NK-92 (cell line): ENCODE results near the gene ZNF597.

ENCODE experiments used
- DNase-seq: peaks from one replicate; lab custom pipeline; 2025; ENCODE audit not compliant: unreplicated experiment; lab: John Stamatoyannopoulos, UW

Gene ZNF597

DNA sequence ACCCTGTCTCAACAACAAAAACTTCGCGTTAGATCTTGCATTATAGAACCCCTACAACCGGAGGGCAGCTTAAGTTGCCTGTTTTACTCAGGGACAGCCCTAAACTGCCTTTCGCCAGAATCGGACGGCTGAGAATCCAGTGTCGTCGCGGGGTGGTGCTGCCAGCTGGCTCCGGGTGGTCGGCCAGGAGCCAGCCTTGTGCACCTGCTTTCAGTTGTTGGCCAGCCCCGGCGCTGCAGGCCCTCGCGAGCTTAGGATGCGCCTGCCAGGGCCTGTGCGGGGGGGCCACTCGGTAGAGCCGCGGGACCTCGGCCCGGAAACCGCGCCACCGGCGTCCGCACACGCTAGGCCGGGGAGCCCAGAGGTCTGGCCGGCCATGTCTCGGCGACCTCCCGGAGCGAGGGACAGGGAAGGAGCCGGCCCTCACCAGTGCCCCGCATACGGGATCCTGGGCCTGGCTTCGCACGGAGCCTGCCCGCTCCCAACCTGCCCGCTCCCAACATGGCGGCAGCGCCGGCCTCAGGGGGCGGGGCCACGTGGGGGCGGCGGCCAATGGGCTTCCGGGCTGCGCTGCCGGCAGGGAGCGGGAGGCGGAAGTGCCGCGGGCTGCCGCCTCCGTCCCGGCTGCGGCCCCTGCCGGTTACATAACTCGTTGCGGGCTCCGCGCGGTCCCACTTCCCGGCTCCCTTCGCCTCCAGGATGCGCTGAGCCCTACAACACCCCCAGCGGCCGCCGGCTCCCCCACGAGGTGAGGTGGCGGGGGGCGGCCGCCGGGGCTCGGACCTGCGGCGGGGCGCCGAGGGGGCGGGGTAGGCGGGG, 14.3 kb upstream of the ZNF597 start:
- DNase-seq = no peak

GRCh38 chr16:3454631-3455147, 11.4 kb upstream of the ZNF597 start:
- no peak for DNase-seq

DNA sequence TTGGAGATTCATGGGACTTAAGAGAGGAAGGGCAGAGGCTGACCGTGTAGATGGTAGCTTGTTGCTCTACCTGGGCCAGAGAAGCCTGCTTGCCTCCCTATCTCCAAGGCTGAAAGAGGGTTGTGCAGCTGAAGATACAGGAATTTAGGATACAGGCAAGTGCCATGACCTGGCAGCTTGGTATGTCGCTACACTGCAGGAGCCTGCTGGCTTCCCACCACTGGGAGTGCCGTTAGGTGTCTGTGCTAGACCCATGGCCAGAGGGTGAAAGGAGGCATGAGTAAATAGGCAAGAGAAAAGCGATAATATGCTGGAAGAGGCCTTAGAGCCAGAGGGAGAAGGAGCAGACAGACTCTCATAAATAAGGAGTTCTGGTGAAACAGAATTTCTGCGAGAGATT, 10.8 kb upstream of the ZNF597 start:
- DNase-seq = no peak

GRCh38 chr16:3444032-3444388, 706 bp upstream of the ZNF597 start:
- DNase-seq = no peak

DNA sequence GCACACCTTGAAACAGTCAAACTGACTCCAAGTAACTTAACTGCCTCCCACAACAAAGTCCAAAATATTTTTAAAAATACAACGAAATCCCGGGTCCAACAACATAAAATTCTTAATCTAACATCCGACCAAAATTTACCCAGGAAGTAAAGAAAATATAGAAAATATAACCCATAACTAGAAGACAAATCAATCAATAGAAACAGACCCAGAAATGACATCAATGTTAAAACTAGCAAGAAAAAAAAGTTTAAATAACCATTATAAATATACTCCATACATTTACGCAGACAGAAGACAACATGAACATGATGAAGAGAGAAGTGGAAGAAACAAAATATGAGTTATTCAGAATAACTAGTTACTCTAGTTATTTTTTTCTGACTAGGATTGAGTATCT, 3.7 kb downstream of the ZNF597 start:
- no peak for DNase-seq

- DNase-seq = no peak
These were observed 8.9 kb downstream of the ZNF597 start for GRCh38 chr16:3434373-3434772.

- no peak for DNase-seq
These were observed 11.5 kb downstream of the ZNF597 start for GRCh38 chr16:3431779-3432219.

- DNase-seq = no peak
These were observed 29.4 kb downstream of the ZNF597 start for GRCh38 chr16:3413730-3414379.

GRCh38 chr16:3408561-3409197, 34.6 kb downstream of the ZNF597 start:
- no peak for DNase-seq

- no peak for DNase-seq
These were observed 41.4 kb downstream of the ZNF597 start for GRCh38 chr16:3401719-3402397.

- peak; percentile 84 for DNase-seq
These were observed 42.3 kb downstream of the ZNF597 start, which contains the start of the genes ZNF174 and ZSCAN32 for GRCh38 chr16:3400779-3401688. ZNF174 (plus strand) TSS chr16:3401215; CDS start chr16:3402005, 790 bp downstream. ZSCAN32 (minus strand) TSS chr16:3401004; CDS start chr16:3397557, 3,447 bp downstream.

- DNase-seq = no peak
These were observed 42.9 kb downstream of the ZNF597 start for GRCh38 chr16:3400446-3400778.

DNA sequence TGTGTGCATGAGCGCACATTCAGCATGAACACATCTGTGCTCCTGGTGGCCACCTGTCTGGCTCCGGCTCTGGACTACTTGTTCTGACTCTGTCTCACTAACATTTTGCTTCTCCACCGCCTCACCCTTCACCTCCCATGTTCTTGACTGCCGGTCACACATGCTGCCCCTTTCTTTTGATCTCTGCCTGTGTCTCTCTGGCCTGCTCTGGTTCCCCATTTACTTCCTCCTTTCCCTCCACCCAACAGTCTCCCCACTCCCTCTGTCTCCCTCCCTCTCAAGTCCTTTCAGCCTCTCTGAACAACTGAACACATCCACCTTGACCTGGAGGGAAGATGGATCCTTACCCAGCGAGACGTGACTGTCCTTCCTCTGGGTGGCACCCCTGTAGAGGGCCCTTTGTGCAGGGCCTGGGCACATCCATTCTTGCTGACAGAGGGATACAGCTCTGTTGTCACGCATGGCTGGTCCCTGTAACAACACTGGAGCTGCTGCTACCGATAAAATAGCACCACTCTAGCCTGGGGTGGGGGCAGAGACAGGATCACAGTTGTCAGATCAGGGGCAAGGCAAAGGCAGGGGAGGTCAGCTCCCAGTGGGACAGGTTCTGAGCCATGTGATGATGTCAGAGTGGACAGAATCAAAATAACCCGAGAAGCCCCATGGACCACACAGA, 53.5 kb downstream of the ZNF597 start:
- no peak for DNase-seq

GRCh38 chr16:3388325-3388724, 55.0 kb downstream of the ZNF597 start:
- DNase-seq = no peak

DNA sequence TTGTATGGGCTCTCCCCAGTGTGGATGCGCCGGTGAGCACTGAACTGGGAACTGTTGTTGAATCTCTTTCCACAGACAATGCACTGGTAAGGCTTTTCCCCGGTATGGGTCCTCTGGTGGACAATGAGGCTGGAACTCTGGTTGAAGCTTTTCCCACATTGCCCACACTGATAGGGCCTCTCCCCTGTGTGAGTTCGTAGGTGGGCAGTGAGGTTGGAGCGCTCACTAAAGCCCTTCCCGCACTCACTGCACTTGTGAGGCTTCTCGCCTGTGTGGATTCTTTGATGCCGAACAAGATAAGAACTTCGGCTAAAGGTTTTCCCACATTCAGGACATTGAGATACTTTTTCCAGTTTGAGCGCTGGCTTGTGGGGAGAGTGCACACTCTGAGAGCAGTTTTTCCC, 60.3 kb downstream of the ZNF597 start:
- DNase-seq = no peak
